ENCODE results near the gene CARNS1. TPM values are rescaled to one million over a fixed set of nuclear protein-coding genes. Genes with fewer than 3 reads are reported as not detected.

The CARNS1 gene
- total and polyA plus RNA-seq, 9 of the 15 experiments (the other 6 are each of a cell fraction or from before 2014, with no cell fraction given): 0.01 to 0.18 (median 0.06) TPM; not detected in 3

DNA sequence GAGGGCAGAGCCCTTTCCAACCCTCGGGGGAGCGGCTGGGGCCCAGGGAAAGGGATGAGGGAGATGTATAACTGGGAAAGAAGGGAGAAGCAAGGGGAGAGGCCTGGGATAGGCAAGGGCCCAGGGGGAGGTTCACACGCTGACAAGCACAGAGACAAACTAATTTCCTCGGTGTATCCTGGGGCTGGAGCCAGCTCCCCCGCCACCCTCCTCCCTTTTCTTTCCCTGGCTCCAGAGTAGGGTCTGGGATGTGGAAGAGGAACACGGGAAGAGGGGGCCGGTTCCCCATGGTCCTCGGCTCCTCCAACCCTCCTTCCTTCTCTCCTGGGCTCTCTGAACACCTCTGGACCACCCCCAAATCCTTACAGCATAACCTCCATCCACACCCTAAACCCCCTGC is 48.9 kb upstream of the CARNS1 start (continued):
- TF ChIP-seq DMBX1 (CRISPR knock-in tag; IDR thresholded peaks at IDR 0.05; ENCODE audit: borderline replicate concordance) (no peak), ELF2 (CRISPR knock-in tag; IDR thresholded peaks at IDR 0.05) (no peak), ZNF639 (CRISPR knock-in tag; conservative IDR thresholded peaks at IDR 0.05 in 1 of 2, IDR thresholded peaks at IDR 0.05 in 1 of 2) (no peak), ZBTB1 (CRISPR knock-in tag; IDR thresholded peaks at IDR 0.05; ENCODE audit: borderline replicate concordance, low read depth) (no peak), NFIC (IDR thresholded peaks at IDR 0.05) (no peak)
- TF ChIP-seq, protein P1, sequence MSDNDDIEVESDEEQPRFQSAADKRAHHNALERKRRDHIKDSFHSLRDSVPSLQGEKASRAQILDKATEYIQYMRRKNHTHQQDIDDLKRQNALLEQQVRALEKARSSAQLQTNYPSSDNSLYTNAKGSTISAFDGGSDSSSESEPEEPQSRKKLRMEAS (CRISPR knock-in tag; IDR thresholded peaks at IDR 0.05): no peak

DNA sequence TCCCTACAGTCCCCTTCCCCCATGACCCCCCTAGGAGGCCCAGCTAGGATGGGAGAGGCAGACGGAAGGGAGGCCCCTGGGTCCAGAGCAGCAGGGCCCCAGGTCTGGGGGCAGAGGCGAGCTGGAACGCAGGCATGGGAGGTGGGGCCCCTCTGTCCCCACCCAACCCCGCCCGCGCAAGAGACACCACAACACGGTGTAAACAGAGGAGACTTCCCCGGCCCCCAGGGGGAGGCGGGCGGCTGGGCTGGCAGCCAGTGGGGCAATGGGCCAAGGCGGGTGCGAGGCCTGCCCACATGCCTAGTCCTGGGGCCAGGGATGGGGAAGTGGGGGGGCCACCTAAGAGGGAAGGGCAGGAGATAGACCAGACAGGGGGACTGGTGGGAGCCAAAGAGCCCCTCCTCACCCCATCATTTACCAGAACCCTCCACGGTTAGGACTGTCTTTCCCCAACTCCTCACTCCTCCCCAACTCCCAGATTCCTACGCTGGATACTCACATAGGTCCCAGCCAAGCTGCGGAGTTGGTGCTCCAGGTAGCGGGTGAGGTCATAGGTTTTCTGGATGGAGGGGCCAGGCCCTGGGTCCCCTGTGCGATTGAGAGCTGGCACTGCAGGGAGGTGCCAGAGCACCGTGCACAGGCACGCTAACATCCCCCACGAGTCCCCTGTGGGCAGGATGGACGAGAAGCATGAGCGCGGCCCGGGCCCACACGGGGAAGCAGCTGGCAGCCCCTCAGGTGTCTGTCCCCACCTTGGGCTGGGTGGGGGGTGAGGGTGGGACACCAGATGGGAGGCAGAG is 48.3 kb upstream of the CARNS1 start:
- ATAC-seq: no peak

More for the DNA sequence above, 48.3 kb upstream of the CARNS1 start:
- Histone ChIP-seq H3K4me3 (no peak overlapping the region), H3K79me2 (ENCODE audit: control insufficient read depth, insufficient read depth, low read length) (peaks cover 18% of the 10 kb centered on the region; the same call in 1 of the 3 replicates), H3K9me3 (replicated peaks; ENCODE audit: control insufficient read depth, insufficient read depth, low read depth, low read length) (no peaks in the 10 kb centered on the region), H2AFZ (ENCODE audit: low read depth, low read length) (no peak overlapping the region), H3K27ac (ENCODE audit: extremely low read depth, low read depth, low read length) (no peak overlapping the region), H3K9me1 (ENCODE audit: control insufficient read depth, insufficient read depth, low read length) (no peaks in the 10 kb centered on the region), H3K27me3 (ENCODE audit: control insufficient read depth in 2 of 2, insufficient read depth in 2 of 2, low read length in 2 of 2) (no peaks in the 10 kb centered on the region), H3K4me1 (replicated peaks in 1 of 2; ENCODE audit: control insufficient read depth in 2 of 2, insufficient read depth in 2 of 2, low read length in 2 of 2) (peaks cover 27 to 59% of the 10 kb centered on the region in 2 experiments), H3K4me2 (ENCODE audit: insufficient read depth, low read length) (no peak overlapping the region), H3K9ac (ENCODE audit: insufficient read depth in 1 of 2, low read depth in 2 of 2, low read length in 2 of 2) (peak overlapping the region in 1 of 2 experiments; percentile 61; a peak in 1 of 4 replicates), H3K36me3 (ENCODE audit: control insufficient read depth, insufficient read depth, low read length) (peaks cover 5% of the 10 kb centered on the region; the same call in 1 of the 3 replicates), H4K20me1 (replicated peaks; ENCODE audit: control insufficient read depth, insufficient read depth, low read length) (no peaks in the 10 kb centered on the region)
- no peak for TF ChIP-seq NCOA1 (IDR thresholded peaks at IDR 0.05; ENCODE audit: low read depth)
- TF ChIP-seq ZZZ3 (IDR thresholded peaks at IDR 0.05): no peak
- no peak for TF ChIP-seq SP2 (IDR thresholded peaks at IDR 0.05; ENCODE audit: extremely low read depth, low read depth, low read length, poor library complexity, severe bottlenecking)
- no peak for TF ChIP-seq EHMT2 (IDR thresholded peaks at IDR 0.05)
- peak; percentile 44; the same call in 1 of the 2 replicates for TF ChIP-seq POLR2G (IDR thresholded peaks at IDR 0.05; ENCODE audit: low read depth, low read length)
- no peak for TF ChIP-seq ZBTB43 (CRISPR knock-in tag; IDR thresholded peaks at IDR 0.05)
- TF ChIP-seq, protein P2, sequence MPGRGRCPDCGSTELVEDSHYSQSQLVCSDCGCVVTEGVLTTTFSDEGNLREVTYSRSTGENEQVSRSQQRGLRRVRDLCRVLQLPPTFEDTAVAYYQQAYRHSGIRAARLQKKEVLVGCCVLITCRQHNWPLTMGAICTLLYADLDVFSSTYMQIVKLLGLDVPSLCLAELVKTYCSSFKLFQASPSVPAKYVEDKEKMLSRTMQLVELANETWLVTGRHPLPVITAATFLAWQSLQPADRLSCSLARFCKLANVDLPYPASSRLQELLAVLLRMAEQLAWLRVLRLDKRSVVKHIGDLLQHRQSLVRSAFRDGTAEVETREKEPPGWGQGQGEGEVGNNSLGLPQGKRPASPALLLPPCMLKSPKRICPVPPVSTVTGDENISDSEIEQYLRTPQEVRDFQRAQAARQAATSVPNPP (IDR thresholded peaks at IDR 0.05; ENCODE audit: borderline replicate concordance, insufficient read depth, insufficient read length): no peak
- no peak for FAIRE-seq
- POLR2A ChIA-PET: interaction anchor here (1.0 kb wide), 1 partner anchor 10 kb away, joined by 3 read pairs; no protein-coding TSS in a partner anchor
- DNase-seq (ENCODE audit: extremely low read depth in 1 of 4, low spot score in 3 of 4): peak in 2 of 4 experiments; percentile 46 to 55
- in situ Hi-C loops (cut with MboI): no loop called here
- WGBS (ENCODE audit: insufficient coverage, low coverage, missing lambda C conversion rate): 67% methylated on average over 20 of the region's 25 CpGs
- intact Hi-C loops (cut with micrococcal nuclease): no loop called here
- no TSS peak for BruUV-seq (replicated peaks)
- CTCF ChIA-PET (ENCODE audit: low intra/inter-chr PET ratio): no interaction called here

All from K562 (cell line).